ENCODE measurements around the gene CRHBP.
"Not testable (repeated sequence)": the region's sequence is repeated elsewhere in the genome, so short reads cannot be mapped to it uniquely, and the experiment has no call there.

The CRHBP gene

GRCh38 chr5:76958991-76959767 is 6.3 kb downstream of the CRHBP start:
- DNase-seq (ENCODE audit: low read depth, low spot score) = peak; percentile 51

GRCh38 chr5:76960004-76960625 is 7.3 kb downstream of the CRHBP start:
- DNase-seq (ENCODE audit: low read depth, low spot score) = no peak

- no peak for DNase-seq (ENCODE audit: low read depth, low spot score)
These were observed 11.2 kb downstream of the CRHBP start for GRCh38 chr5:76964060-76964459.

- no peak for DNase-seq (ENCODE audit: low read depth, low spot score)
These were observed 18.7 kb downstream of the CRHBP start for GRCh38 chr5:76971511-76971910.

GRCh38 chr5:76972689-76973088 is 19.8 kb downstream of the CRHBP start:
- DNase-seq (ENCODE audit: low read depth, low spot score) = no peak

GRCh38 chr5:76974785-76975184 is 21.9 kb downstream of the CRHBP start:
- DNase-seq (ENCODE audit: low read depth, low spot score) = no peak

- no peak for DNase-seq (ENCODE audit: low read depth, low spot score)
These were observed 26.0 kb downstream of the CRHBP start for GRCh38 chr5:76978869-76979268.

- no peak for DNase-seq (ENCODE audit: low read depth, low spot score)
These were observed 27.8 kb downstream of the CRHBP start for GRCh38 chr5:76980518-76981144.

GRCh38 chr5:76982450-76982849 is 29.6 kb downstream of the CRHBP start:
- DNase-seq (ENCODE audit: low read depth, low spot score) = no peak

GRCh38 chr5:76983468-76983867 is 30.6 kb downstream of the CRHBP start:
- DNase-seq (ENCODE audit: low read depth, low spot score) = no peak

GRCh38 chr5:76986825-76987526 is 34.1 kb downstream of the CRHBP start:
- DNase-seq (ENCODE audit: low read depth, low spot score) = no peak

- no peak for DNase-seq (ENCODE audit: low read depth, low spot score)
These were observed 38.1 kb downstream of the CRHBP start for GRCh38 chr5:76990899-76991459.

- DNase-seq (ENCODE audit: low read depth, low spot score) = not testable (repeated sequence)
These were observed 40.6 kb downstream of the CRHBP start for GRCh38 chr5:76993436-76993835.

GRCh38 chr5:76994337-76994736 is 41.5 kb downstream of the CRHBP start:
- DNase-seq (ENCODE audit: low read depth, low spot score) = no peak

GRCh38 chr5:76998251-76998650 is 45.4 kb downstream of the CRHBP start:
- DNase-seq (ENCODE audit: low read depth, low spot score) = not testable (repeated sequence)

GRCh38 chr5:76999451-76999850 is 46.6 kb downstream of the CRHBP start:
- no peak for DNase-seq (ENCODE audit: low read depth, low spot score)

GRCh38 chr5:77003246-77003645 is 50.4 kb downstream of the CRHBP start:
- DNase-seq (ENCODE audit: low read depth, low spot score) = no peak

- DNase-seq (ENCODE audit: low read depth, low spot score) = no peak
These were observed 53.3 kb downstream of the CRHBP start for GRCh38 chr5:77006124-77006523.

GRCh38 chr5:77008413-77008812 is 55.6 kb downstream of the CRHBP start:
- DNase-seq (ENCODE audit: low read depth, low spot score) = no peak

- DNase-seq (ENCODE audit: low read depth, low spot score) = no peak
These were observed 57.4 kb downstream of the CRHBP start for GRCh38 chr5:77010243-77010642.

- DNase-seq (ENCODE audit: low read depth, low spot score) = no peak
These were observed 58.7 kb downstream of the CRHBP start for GRCh38 chr5:77011498-77011897.

GRCh38 chr5:77012601-77013000 is 59.8 kb downstream of the CRHBP start:
- no peak for DNase-seq (ENCODE audit: low read depth, low spot score)

Data from brain pericyte (primary cell).